ENCODE measurements around the gene GSTM2.

The GSTM2 gene

GRCh38 chr1:109639063-109639840, 28.6 kb upstream of the GSTM2 start:
- ATAC-seq = no peak
- TF ChIP-seq ARNTL (CRISPR knock-in tag; IDR thresholded peaks at IDR 0.05; ENCODE audit: borderline replicate concordance, low read depth) = no peak
- no peak for TF ChIP-seq OSR1 (CRISPR knock-in tag; IDR thresholded peaks at IDR 0.05)
- TF ChIP-seq ZFP30 (CRISPR knock-in tag; IDR thresholded peaks at IDR 0.05) = no peak
- no peak for TF ChIP-seq POU6F1 (CRISPR knock-in tag; IDR thresholded peaks at IDR 0.05; ENCODE audit: borderline replicate concordance, low read depth)
- no peak for TF ChIP-seq GLIS3 (CRISPR knock-in tag; IDR thresholded peaks at IDR 0.05)
- TF ChIP-seq ZFP3 (CRISPR knock-in tag; IDR thresholded peaks at IDR 0.05) = no peak
- TF ChIP-seq ZNF70 (CRISPR knock-in tag; IDR thresholded peaks at IDR 0.05) = no peak
- no peak for TF ChIP-seq ZC3H10 (CRISPR knock-in tag; IDR thresholded peaks at IDR 0.05)
- TF ChIP-seq ESRRG (CRISPR knock-in tag; IDR thresholded peaks at IDR 0.05) = no peak
- TF ChIP-seq CREB5 (CRISPR knock-in tag; IDR thresholded peaks at IDR 0.05; ENCODE audit: low read depth) = no peak
- TF ChIP-seq CSRNP3 (CRISPR knock-in tag; IDR thresholded peaks at IDR 0.05) = no peak
- no peak for TF ChIP-seq RARB (CRISPR knock-in tag; IDR thresholded peaks at IDR 0.05)
- no peak for TF ChIP-seq TOX (CRISPR knock-in tag; IDR thresholded peaks at IDR 0.05; ENCODE audit: borderline replicate concordance)
- no peak for TF ChIP-seq SNAI2 (CRISPR knock-in tag; IDR thresholded peaks at IDR 0.05)
- TF ChIP-seq PPARA (CRISPR knock-in tag; IDR thresholded peaks at IDR 0.05; ENCODE audit: borderline replicate concordance) = no peak
- no peak for TF ChIP-seq TCF4 (CRISPR knock-in tag; IDR thresholded peaks at IDR 0.05; ENCODE audit: borderline replicate concordance)
- TF ChIP-seq ISL1 (CRISPR knock-in tag; IDR thresholded peaks at IDR 0.05) = no peak
- no peak for TF ChIP-seq CSDC2 (CRISPR knock-in tag; IDR thresholded peaks at IDR 0.05)
- no peak for TF ChIP-seq BACH2 (CRISPR knock-in tag; IDR thresholded peaks at IDR 0.05; ENCODE audit: borderline replicate concordance)

GRCh38 chr1:109639841-109640184, 28.0 kb upstream of the GSTM2 start:
- no peak; the same call in 2 of the 3 replicates for ATAC-seq
- TF ChIP-seq ARNTL (CRISPR knock-in tag; IDR thresholded peaks at IDR 0.05; ENCODE audit: borderline replicate concordance, low read depth) (no peak), PATZ1 (CRISPR knock-in tag; IDR thresholded peaks at IDR 0.05; ENCODE audit: borderline replicate concordance) (no peak), TCF4 (CRISPR knock-in tag; IDR thresholded peaks at IDR 0.05; ENCODE audit: borderline replicate concordance) (no peak), ESRRG (CRISPR knock-in tag; IDR thresholded peaks at IDR 0.05) (no peak), TOX (CRISPR knock-in tag; IDR thresholded peaks at IDR 0.05; ENCODE audit: borderline replicate concordance) (no peak), RARB (CRISPR knock-in tag; IDR thresholded peaks at IDR 0.05) (no peak), ZNF8 (CRISPR knock-in tag; IDR thresholded peaks at IDR 0.05) (no peak), OSR1 (CRISPR knock-in tag; IDR thresholded peaks at IDR 0.05) (no peak), CREB5 (CRISPR knock-in tag; IDR thresholded peaks at IDR 0.05; ENCODE audit: low read depth) (no peak), SNAI2 (CRISPR knock-in tag; IDR thresholded peaks at IDR 0.05) (no peak), ZC3H10 (CRISPR knock-in tag; IDR thresholded peaks at IDR 0.05) (no peak)

GRCh38 chr1:109640285-109640865, 27.5 kb upstream of the GSTM2 start:
- ATAC-seq = peak; percentile 79
- TF ChIP-seq ZNF565 (CRISPR knock-in tag; conservative IDR thresholded peaks at IDR 0.05; ENCODE audit: low read depth) (no peak), BACH2 (CRISPR knock-in tag; IDR thresholded peaks at IDR 0.05; ENCODE audit: borderline replicate concordance) (no peak), PATZ1 (CRISPR knock-in tag; IDR thresholded peaks at IDR 0.05; ENCODE audit: borderline replicate concordance) (no peak), RARB (CRISPR knock-in tag; IDR thresholded peaks at IDR 0.05) (no peak), TCF4 (CRISPR knock-in tag; IDR thresholded peaks at IDR 0.05; ENCODE audit: borderline replicate concordance) (peak; percentile 94), ISL1 (CRISPR knock-in tag; IDR thresholded peaks at IDR 0.05) (no peak), CSDC2 (CRISPR knock-in tag; IDR thresholded peaks at IDR 0.05) (no peak), ZNF70 (CRISPR knock-in tag; IDR thresholded peaks at IDR 0.05) (no peak), ZC3H10 (CRISPR knock-in tag; IDR thresholded peaks at IDR 0.05) (no peak), POU6F1 (CRISPR knock-in tag; IDR thresholded peaks at IDR 0.05; ENCODE audit: borderline replicate concordance, low read depth) (no peak), CSRNP3 (CRISPR knock-in tag; IDR thresholded peaks at IDR 0.05) (0 out of 2 replicates have a peak, but pooled peaks have one; percentile 49), ZFP3 (CRISPR knock-in tag; IDR thresholded peaks at IDR 0.05) (no peak)

Measured in SK-N-SH treated with all-trans-retinoic acid at 6 μM for 48 hours (cell line).